ENCODE data around the gene RBMS1.

RBMS1 gene

DNA sequence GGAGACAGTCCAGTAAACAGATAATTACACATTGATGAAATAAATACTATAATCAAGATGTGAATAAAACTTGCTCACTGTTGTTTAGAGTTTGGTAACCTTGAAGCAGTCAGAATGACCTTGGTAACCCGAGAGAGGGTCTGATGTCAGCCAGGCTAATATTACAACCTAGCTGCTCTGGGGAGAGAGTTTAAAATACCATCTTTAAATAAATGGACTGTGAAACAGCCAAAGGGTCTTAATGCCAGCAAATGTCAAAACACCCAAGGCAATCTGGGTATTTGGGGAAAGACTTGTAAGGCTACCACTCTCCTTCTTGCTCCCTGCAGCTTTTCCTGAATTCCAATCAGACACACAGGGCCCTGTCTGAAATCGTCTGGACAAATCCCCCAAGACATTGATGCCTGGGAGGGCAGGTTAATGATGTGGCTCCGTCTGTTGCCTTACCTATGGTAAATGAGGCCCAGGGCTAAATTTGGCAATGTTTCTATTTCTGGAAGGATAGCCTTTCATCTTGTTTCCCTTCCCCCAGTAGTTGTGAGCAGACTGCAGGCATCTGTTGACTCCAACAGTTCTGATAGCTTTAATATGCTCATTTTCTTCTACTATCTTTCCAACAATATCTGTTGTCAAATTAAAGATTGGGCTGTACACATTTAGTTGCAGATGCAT is 250.6 kb downstream of the RBMS1 start:
- DNase-seq, result no peak

DNA sequence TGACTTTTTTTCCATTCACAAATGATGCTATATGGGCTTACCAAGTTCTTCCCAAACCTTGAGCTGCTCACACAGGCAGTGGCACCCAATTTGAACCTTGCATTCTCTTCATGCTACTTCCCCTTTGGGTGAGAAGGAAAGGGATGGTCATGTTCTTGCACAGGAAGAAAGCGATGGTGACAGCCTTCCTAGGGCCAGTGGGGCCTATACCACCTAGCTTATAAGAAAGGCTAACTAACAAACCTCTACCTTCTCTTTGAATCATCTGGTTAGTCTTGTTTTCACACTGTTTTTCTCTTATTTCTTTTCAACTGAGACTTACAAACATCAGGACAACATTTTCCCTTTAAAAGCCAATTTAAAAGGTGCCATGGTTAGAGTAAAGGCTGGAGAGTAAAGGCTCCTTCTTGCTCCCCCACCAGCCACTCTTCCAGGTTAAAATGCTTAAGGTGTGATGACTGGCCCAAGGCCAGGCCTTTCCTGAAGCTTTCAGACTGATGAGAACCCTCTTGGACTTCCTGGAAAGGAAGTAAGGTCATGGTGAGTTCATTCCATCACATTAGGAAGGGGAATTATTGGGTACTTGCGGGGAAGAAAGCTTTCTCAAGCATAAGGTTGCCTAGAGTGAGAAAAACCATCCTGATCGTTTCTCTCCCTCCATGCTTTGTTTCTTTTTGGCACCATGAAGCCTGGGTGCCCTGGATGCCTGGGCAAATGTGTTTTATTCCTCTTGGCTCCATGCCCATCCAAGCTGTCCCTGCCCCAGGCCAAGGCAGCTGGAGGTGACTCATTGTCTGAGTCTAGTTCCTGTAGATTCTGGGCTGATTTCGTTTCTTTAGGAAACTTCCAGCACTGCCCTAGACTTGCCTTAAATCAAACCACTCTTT is 252.1 kb downstream of the RBMS1 start:
- peak; percentile 87 for DNase-seq

DNA sequence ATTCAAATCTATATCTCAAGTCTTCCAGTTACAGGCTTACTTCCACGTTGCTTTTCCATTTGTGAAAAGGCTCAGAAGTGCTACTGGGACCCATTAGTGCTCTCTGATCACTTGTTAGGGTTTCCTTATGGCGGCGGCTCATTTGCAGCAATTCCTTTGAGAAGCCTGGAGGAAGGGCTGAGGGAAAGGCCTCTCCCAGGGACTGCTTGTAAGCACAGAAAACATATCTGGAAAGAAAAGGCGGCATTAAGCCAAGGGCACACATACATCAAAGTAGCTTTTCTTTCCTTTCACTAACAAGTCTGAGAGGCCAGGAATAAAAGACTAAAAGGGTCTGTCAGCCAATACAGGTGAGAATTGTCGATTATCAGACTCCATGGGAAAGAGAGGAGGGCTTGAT is 254.2 kb downstream of the RBMS1 start:
- DNase-seq, result no peak

DNA sequence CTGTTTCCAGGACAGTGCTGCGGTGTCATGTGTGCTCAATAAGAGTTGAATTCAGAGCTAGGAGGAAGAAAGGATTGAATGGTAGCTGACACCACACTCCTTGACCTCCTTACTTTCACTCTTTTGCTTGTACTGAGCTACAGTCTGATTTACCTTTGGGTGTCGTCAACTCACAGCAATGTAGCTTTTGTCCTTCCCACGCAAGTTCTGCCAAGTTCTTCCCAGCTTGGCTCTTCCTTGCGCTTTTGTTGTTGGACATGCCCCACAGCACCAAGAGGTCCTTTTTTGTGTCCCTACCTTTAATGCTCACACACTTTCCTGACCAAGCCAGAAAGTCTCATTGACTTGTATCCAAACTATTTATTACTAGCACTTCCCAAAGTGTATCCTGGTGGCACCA is 255.2 kb downstream of the RBMS1 start:
- DNase-seq, result no peak

DNA sequence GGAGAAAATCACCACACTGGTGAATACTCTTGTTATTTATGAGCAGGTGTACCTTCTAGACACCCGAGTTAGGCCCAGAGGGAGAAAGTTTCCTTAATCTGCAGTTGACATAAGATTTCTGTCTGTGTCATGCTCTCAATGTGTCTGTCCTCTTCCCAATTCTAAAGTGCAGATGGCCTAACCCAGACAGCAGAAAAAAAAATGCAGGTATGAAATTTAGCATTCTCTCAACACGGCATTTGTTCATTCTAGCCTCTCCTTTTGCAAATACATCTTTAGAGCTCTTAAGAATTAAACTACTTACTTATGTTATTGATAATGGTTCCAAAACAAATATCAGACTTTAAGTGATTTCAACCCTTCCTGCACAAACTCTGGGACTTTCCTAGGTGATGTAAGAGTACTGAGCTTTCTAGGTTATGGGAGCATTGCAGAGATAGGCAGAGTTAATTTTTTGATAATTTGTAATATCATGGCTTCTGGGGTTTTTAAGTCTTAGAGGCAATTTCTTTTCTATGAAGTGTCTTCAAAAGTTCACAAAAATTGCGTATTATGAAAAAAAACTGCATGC is 260.6 kb downstream of the RBMS1 start:
- DNase-seq, result no peak

DNA sequence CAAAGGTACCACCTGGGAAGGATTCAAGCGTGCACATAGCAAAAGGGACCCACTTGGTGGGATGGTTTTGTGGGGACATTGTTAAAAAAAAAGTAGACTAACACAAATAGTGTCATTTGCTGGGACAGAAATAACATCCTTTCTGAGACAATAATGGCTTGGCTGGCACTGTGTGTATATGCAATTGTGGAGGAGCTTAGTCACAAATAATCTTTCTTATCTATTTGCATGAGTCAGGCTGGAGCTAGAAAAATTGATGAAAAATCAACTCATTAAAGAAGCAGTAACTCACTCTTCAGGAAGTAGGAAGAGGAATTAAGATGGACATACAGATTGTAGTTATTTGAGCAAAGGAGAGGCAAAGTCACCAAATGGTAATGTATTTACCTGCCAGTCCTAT is 264.0 kb downstream of the RBMS1 start:
- no peak for DNase-seq

DNA sequence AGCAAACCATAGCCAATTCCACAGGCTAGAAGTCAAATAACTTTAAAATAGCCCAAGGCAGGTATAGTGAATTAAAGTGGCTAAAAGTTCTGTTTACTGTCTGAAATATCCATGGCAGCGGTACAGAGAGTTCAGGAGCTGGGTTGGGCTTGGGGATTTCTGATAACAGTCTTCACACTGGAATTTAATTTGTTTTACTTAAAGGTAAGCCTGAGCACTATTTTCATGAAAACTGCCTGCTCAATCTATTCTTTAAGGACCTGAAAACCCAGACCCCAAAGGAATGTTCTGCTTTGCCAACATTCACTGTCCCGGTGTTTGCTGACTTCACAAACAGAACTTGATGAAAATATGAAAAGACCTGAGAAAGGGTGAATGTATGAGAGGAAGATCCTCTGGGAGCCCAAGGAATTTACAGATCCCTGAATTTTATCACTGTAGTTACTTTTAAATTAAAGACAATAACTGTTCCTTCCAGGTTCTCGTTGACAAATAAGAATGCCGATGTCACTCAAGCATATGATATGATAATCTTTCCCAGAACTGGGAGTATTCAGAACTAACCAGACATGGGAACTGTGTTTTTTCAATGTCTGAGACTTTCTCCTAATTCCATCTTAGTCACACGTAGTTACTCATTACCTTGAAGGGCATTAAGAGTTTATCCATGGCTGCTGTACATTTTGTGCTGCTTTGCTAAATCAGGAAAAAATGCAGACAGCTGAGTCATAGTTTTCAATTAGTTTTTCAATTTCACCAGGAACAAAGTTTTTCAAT is 265.3 kb downstream of the RBMS1 start:
- no peak for DNase-seq

DNA sequence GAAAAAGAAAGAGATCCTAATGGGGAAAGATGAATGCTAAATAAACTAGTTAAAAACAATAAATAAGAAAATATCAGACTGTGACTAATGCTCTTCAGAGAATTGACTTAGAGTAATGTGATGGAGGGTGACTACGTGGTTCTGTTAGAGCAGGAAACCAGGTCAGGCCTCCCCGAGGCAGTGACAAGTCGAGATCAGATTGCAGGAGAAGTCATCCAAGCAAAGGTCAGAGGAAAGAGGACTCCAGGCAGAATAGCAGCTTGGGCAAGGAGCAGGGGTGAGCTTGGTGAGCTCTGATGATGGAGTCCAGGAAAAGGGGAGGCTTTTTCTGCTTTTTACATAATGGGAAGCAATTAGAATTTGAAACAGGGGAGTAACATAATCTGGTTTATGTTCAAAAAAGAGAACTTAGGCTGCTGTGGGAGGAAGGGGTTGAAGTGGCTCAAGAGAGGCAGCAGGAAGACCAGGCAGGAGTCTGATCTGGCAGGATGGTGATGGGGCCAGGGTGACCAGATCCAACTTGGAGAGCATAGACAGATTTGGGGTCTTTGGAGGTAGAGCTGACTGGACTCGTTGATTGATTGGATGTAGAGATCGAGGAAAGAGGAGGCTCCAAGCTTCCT is 266.2 kb downstream of the RBMS1 start:
- DNase-seq, result peak; percentile 31

DNA sequence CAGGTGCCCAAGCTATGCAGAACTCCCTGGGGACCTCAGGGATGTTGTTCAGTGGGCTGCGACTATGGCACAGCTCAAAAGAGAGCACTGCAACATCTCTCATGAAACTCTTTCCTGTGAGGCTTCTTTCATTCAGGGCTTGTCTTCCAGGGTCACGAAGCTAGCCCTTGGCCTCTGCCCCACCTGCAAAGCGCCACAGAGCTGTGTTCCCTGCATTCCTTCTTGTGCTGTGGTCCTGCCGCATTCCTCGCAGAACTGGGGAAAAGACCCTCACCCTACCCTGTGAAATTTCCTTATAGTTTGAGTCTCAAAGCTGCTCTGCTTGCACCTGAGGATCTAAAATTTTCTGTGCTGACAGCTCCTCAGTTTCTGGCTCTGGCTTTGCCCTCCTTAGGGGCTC is 267.2 kb downstream of the RBMS1 start:
- no peak for DNase-seq

DNA sequence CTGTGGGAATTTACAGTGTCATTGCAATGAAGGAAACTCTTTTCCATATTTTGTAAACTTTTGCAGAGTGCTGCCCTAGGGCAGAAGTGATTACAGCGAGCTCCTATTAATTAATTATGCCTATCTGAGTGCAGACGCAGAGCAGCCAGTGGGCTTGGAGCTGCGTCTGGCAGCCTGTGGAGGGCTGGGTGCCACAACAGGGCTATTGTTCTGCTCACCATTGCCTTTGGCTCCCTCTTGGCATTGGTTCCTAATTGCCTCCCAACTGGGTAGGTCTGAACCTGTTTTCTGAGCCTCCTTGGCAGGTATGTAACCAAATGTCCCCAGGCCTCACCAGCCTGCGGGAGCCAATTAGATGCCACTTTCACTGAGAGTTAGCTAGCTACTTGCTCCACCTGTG is 267.9 kb downstream of the RBMS1 start:
- DNase-seq, result no peak

DNA sequence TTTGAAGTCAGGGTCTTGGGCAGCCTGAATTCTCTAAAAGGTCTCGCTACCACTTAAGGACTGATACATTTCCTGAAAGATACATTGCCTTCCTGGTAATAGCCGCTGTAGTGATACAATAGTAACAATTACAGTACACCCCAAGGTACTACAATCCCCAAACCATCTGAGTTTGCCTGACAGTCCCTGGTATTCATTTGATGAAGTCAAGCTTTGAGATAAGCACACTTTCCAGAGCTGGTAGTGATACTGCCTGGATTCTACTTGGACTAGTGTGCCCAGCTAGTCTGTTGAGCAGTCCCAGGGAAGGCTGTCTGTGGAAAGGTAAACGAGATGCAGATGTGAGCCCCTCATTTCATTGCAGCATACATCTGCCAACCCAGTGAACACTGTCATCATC is 269.1 kb downstream of the RBMS1 start:
- no peak for DNase-seq

DNA sequence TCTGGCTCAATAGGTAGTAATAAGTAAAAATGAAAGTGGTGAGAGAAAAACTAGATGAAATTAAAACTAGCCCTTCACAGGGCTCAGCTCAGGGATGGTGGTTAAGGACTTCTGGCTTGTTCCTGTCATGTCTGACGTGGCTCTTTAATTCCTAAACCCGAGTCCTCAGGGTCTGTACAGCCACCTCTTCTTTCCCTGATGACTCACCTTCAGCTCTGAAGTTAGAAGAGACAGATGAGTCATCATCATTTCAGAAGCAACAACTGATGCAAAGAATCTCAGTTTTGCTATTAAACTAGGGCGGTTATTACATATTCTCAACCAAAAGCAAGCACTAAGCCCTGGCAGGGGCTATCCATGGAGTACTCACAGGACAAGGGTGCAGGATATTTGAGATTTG is 269.5 kb downstream of the RBMS1 start:
- peak; percentile 79 for DNase-seq

DNA sequence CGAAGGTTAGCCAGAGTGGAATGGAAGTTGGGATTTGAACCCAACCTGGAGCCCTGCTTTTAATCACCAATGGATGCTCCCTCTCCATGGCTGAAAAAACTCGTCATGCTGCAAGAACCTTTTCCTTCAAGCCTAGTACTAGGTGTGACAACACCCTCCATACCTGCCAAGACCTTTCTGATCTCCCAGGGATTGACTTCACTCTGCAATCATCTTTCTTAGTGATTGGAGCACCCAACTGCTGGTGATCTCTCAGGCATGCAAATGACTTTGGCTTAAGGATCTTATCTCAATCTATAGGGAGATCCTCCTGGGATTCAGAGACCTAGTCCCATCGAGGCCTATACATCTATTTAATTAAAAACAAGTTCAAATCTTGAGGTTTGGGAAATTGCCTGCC is 270.0 kb downstream of the RBMS1 start:
- no peak for DNase-seq

DNA sequence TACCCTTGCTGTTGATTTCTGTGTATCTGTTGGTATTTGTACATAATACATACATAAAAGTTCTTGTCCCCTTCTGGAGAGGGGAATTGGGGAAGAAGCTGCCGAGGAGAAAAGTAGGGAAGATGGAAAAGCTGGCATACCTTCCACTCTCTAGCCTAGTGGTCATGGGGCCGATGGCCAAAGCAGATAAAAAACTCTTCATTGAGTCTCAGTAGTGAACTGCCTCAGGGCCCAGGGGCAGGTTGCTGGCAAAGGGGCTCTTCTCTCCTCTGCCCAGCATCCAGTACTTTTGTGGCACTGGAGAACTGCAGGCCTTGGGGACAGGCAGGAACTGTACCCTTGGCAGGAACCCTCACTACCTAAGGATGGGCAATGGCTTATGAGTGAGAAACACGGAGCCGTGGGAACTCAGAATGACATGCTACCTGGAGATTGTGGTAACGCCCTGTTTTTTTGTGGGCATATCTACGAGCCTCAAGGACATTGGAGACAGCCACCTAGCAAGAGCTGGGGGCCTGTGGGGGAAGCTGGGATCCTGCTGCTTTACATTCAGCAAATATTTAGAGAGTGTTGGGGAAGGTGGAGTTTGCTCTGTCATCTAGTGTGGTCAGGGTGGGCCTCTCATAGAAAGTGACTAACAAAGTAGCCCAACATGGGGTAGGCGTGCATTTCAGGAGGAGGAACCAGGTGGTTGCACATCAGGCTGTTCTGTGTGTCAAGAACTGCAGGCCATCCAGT is 270.9 kb downstream of the RBMS1 start:
- no peak for DNase-seq

All from inflammatory macrophage treated with lipopolysaccharide for 4 hours (primary cell).